HG02943 (cell line): ENCODE results near the gene TCP11.

Source experiments
- ATAC-seq: cut with Tn5 transposase; IDR thresholded peaks from one replicate; pipeline ENCODE4 v1.9.1; 2021; ENCODE audit warnings: mild to moderate bottlenecking, low read depth, moderate library complexity; ENCODE audit not compliant: unreplicated experiment

TCP11 gene

DNA sequence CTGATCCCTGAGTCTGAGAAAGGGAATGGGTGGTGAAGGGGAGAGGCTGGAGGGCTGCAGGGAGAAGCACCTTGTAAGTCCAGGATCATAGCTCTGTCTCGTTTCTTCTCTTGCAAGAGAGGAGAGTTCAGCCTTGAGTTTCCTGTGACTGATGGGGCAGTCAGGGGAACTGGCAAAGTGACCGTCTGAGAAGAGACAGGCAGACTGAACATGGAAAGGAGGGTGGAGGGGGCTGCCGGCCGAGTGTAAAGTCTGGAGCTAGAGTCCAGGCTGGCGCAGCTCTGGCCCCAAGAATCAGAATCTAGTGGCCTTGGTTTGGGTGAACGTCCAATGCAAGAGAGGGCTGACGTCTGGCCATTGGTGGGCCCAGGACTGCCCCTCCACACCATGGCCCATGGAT is 72.5 kb downstream of the TCP11 start:
- no peak for ATAC-seq

DNA sequence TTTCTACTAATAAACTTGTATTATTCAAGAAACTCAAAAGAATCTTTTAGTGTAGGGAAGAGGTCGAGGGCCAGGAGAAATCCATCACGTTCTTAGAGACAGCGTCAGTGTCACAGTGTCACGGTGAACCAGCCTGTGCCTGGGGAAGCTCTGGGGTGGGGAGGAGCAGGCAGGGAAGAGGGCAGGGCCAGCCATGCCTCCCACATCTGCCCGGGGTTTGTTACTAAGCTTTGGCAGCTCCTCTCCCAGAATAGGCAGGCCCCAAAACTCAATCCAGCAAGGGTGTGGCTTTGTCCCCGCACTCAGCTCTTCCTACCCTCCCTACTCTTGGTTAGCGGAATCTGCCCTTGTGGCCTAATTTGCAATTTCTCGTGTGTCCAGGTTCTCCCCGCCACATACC is 72.9 kb downstream of the TCP11 start:
- ATAC-seq, result no peak
